Activated CD8-positive, alpha-beta memory T cell treated with anti-CD3 and anti-CD28 coated beads, Interleukin-2, amount 50 U/mL, for 48 hours (primary cell): ENCODE data around the gene ARFGAP3.
A peak's percentile ranks its signal among the peaks of the same experiment; 100 is the strongest.

ENCODE experiments used
- DNase-seq: peaks from one replicate; pipeline ENCODE4 v3.0.0-alpha.2; 2020

ARFGAP3 gene

DNA sequence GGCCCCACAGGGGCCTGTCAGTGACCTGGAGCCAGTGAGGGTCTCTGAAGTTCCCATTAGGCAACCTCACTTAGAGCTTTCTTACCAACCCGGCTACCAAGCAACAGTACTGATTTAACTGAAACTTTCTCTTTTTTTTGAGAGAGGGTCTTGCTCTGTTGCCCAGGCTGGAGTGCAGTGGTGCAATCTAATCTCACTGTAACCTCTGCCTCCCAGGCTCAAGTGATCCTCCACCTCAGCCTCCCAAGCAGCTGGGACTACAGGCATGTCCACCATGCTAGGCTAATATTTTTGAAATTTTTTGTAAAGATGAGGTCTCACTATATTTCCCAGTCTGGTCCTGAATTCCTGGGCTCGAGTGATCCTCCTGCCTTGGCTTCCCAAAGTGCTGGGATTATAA is 42.5 kb downstream of the ARFGAP3 start:
- no peak for DNase-seq

DNA sequence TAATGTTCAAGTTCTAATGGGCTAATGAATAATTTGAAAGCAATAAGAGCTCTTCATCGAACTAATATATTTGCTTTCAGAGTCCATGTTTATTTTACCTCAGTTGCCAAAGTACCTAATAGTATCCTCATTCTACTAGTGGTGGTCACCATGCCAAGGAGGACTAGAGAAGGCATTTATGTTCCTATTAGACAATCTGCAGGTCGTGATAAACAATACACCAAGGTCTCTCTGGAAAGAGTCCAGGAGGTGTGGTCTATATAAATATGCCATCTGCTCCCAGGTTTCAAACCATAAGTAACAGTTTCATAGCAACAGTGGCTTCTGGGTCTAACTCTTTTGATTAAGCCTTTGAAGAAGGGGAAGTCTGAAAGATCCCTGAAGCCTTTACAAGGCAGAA is 42.9 kb downstream of the ARFGAP3 start:
- DNase-seq: no peak

DNA sequence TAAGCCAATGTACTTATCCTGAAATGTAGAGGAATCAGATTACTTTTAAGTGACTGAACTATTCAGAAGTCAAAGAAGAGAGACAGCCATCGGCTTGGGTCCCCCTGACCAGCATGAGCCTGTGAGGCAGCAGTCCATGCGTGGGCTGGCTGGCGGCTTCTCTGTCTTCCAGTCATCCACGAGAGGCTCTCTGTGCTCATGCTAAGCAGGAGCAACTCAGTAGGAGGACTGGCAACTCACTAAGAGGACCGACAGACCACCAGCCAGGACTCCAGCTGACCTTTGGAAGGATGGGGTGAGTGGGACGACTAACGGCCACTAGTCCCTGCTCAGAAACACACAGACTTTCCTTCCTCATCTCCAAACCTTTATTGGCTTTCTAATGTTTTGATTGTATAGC is 43.6 kb downstream of the ARFGAP3 start:
- DNase-seq: no peak

DNA sequence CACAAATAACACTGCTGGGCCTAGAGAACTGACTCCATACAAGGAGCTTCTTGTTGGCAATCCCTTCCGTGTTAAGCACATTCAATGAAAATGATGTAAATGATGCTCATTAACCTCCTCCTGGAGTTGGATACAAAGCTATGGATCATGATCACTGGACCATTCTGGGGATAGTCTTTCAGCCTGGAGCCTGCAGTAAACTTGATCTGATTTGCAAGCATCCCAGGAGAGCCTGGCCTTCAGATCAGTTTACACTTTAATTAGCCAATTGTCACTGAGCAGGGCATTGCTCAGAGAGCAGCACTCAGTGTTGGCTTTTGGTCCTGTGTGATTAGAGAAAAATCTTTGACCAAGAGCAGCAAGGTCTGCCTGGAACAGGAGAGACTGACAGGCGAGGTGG is 45.6 kb downstream of the ARFGAP3 start:
- DNase-seq: no peak

DNA sequence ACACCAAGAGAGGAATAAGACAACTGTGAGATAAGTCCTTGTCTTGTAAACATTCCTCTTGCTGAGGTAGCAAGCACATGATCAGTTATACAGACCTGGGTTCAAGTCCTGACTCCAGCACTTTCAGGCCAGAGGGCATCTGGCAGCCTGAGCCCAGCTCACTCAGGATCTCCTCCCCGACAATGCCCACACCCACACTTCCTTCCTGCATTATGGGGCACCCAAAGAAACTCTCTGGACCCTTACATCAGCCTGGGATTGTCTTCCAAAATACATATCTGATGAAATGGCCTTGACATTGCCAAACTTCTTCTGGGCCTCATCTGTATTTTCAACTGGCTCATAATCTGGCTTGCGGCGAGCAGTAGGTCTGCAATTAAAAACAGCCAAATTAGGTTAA is 48.6 kb downstream of the ARFGAP3 start:
- peak; percentile 10 for DNase-seq

DNA sequence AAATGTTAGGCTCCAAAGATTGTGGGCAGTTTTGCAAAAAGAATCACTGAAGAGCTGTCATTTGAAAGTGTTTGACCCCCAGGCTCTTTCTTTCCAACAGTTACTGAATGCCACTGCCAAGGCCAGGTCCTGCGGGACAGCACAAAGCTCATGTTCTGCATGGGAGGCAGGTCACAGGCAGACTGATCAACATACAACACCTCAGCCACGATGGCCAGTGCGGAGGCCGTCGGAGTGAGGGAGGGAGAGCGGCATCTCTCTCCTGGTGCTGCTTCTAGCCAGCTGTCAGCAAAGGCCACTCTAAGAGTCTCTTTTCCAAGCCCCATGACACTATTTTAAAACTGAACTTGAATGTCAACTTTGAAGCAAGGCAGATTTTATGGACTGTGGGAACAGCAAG is 49.9 kb downstream of the ARFGAP3 start:
- DNase-seq: peak; percentile 23

DNA sequence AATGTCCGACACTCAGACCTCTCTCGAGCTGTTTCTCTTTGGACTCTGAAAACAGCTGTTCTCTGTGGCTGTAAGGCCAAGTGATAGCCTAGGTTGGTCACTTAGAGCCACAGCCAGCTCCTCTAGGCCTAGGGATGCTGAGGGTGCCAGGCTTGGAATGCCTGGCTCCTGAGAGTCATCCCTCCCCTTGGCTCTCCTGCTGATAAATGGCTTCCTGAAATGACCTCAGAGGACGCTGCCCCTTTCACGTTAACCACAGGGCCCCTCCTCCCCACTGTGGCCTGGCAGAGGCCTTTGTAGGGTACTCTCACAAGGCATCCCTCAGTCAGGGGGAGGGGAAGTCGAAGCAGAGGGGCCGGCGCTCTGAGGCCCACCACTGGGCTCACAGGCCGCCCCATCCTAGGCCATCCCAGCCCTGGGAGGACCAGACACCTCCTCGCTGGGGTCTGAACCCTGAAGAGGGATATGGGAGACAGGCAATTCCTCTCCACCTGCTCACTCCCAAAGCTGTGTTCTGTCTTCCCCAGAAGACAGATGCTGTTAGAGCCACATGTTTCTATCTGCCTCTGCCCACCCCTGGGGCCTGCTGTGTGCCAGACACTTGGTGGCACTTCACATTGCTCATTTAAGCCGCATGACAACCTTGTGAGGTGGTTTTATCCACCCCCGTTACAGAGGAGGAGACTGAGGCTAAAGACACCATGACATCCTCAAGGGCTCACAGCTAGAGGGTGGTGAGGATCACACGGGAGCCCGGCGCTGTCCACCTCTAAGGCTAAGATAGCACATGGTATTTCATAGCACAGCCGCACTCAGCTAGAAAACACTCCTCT is 50.9 kb downstream of the ARFGAP3 start:
- peak; percentile 30 for DNase-seq

DNA sequence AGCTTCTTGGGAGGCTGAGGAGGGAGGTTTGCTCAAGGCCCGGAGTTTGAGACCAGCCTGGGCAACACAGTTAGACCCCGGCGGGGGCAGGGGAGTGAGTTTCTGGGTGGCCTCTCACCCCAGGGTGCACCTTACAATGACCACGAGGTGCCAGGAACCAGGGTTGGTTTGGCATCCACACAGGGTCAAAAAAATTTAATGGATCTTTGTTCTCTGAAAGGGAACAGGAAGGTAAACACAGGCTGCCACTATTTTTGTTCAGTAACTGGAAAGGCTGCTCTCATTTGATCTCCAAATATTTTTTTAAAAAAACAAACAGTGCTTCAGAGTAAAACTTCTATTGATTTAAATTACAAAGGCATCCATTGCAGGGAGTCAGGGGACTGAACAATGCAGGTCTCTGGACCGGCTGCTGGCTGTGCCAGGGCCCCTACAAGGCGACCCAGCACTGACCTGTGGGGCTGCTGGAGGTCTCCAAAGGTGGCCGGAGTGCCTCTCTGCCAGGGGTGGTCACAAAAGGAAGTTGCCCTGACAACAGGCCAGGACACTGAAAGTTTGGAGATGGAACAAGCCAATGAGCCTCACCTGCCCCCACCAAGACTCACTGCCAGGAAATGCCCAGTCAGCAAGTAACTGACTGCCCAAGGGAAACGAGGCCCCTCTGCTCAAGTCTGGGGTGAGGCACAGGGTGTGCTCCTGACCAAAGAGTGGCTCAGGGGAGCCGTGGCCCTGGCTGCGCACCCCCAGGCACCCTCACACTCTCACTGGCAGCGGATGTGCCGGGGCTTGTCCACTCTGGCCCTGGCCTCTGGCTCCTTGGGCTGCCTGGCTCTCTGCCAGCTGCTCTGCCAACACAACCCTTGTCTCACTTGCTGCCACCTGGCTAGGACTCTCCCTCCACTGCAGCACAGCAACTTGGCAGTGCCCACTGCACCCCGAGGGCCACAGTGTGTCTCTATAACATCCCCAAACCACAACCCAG is 51.8 kb downstream of the ARFGAP3 start:
- DNase-seq: peak; percentile 34

DNA sequence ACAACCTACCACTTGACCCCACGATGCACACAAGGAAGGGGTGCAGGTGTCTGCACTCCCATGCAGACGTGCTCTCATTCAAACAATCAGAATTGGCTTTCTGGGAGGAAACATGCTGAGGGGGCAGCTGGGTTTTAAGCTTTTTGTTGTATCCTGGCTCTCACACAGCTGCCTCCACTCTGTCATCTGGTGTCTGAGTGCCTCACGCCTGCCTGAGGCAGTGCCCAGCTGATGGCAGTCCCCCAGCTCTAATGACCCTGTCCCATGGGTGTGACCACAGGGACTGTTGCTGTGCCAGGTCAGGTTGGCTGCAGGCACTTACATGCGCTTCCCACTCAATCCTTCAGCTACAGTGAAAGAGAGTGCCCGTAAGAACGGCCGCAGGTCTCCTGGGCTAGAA is 53.7 kb downstream of the ARFGAP3 start:
- peak; percentile 28 for DNase-seq

DNA sequence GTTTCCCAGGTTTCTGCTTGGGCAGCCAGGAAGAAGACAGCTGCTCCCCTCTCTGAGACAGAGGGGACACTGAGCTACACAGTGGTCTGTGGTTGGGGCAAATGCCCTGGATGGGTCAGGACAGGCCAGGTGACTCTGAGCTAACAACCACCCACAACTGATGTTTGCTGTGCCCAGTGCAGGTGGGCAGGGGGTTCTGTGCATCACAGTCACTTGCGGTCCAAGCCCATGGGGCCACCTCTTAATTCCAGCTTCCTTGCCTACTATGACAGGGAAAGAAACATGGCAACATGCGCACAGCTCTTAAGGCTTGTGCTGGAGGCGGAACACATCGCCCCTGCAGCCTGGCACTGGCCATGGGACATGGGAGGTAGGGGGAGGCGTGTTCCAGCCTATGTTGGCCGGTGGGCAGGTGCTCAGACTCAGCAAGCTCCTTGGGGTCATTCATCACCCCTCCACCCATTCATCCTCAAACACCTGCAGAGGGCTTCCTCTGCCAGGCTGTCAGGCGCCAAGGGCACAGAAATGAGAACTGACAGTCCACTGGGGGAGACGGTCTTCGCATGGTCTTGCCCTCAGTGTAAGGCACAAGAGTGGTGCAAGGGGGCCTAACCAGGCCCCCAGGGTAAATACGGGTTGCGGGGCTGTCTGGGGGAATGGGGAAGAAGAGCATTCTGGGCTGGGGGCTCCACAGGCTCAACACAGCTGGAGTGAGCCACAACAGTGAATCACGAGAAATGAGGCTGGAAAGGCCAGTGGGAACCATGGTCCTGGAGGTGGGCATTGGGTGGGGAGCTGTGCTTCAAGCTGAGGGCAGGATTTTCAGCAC is 55.6 kb downstream of the ARFGAP3 start:
- peak; percentile 17 for DNase-seq

DNA sequence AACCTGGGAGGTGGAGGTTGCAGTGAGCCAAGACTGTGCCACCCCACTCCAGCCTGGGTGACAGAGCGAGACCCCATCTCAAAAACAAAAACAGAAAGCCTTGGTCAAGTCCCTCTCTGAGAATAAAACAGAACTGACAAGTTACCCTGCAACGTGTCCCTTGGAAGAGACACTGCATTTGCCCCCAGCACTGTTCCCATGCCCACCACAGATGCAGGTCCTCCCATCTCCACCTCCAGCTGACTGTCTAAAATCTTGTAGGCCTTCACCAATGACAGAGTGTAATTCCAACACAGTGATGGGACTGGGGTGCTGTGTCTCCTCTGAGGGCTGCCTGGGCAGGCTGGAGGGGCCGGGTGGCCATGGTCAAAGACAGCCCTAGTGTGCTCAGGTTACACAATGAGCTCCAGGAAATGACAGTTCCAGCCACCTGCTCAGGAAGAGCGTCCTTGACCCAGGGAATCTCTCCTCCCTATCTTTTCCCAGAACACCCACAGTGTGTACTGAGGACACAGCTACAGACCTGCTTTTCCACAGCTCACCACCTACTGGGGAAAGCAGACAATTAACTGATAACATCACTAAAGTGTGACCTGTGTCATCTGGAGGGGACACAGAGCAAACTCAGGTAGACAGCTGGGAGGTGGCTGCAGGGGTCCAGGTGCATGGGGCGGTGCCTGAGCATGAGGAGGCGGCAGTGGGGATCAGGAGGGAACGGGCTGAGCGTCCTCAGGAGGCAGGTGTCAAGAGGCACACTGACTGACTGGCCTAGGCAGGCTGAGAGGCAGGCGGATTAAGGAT is 56.4 kb downstream of the ARFGAP3 start:
- DNase-seq: peak; percentile 25

DNA sequence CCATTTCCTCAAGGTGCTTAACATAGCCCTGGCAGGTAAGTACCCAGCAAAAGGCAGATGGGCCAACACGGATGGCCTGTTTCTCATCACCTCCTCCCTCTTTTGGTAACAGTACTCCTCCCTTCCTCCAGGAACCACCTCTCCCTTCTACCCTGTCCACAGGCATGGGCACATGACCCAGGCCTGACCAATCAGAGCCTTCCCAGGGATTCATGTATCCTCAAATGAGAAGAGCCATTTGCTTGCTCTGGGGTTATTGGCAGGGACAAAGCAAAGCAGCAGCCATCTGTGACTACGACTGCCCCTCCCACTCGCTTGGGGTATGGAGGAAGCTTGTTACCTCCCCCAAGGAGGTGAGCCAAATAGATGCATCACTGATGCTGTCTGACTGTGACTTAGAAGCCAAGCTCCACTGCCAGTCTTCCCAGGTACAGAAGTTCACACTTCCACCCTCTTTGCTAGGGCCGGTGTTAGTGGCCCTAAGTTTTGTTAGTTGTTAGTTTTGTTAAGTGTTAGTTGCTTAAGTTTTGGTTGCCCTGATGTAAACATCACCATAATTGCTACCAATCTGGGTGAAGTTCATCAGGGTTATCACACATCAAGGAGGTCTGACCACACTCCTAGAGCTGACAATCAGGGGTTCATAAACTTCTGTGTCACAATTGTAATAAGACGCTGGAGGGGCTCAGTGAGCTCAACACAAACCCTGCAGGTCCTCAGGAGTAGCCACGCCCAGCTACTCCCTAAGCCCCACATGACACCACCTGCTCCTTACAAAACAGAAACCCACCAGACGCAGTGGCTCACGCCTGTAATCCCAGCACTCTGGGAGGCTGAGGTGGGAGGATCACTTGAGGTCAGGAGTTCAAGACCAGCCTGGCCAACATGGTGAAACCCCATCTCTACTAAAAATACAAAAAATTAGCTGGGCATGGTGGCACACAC is 57.3 kb downstream of the ARFGAP3 start:
- peak; percentile 41 for DNase-seq

DNA sequence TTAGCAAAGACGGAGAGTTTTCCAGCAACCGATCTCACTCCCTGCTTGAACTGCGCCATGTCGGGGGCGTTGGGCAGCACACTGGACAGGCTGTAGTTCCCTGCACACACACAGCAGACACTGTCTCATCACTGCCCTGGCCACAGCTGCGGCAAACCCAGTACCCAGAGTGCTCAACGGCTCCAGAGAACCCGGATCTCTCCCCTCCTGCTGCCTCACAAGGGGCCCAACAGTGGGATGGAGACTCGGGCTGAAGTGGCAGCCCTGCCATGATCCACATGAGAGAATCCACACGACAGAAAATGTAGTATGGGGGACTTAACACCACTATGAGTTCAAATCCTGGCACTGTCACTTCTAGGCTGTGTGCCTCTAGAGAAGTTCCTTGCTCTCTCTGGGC is 58.0 kb downstream of the ARFGAP3 start:
- no peak for DNase-seq

DNA sequence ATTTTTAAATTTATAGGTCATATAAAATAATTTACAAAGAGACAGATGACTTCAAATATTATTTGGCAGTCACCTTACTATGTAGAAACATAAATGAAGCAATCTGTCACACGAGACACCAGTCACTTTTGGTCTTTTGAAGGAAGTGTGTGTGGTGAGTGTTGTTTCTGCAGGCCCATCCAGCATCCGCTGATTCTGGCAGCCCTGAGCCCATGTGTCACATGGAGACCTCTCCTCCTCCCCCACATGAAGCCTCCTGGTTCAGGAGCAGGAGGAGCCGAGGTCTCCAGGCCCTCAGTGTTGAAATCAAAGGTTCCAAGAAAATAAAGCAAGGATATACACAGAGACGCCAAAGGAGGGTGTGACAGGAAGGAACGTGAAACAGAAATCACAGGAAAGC is 60.1 kb downstream of the ARFGAP3 start:
- DNase-seq: peak; percentile 1

DNA sequence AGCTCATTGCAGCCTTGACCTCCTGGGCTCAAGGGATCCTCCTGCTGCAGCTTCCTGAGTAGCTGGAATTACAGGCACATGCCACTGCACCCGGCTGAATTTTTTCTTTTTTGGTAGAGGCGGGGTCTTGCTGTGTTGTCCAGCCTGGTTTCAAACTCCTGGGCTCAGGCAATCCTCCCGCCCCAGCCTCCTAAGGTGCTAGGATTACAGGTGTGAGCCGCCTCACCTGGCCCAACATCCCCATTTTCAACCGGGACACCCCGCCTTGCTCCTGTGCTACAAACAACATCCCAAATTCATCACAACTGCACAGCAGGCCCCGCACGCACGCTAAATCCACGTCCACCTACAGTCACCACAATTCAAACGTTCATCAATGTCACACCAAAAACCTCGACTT is 61.0 kb downstream of the ARFGAP3 start:
- DNase-seq: no peak

DNA sequence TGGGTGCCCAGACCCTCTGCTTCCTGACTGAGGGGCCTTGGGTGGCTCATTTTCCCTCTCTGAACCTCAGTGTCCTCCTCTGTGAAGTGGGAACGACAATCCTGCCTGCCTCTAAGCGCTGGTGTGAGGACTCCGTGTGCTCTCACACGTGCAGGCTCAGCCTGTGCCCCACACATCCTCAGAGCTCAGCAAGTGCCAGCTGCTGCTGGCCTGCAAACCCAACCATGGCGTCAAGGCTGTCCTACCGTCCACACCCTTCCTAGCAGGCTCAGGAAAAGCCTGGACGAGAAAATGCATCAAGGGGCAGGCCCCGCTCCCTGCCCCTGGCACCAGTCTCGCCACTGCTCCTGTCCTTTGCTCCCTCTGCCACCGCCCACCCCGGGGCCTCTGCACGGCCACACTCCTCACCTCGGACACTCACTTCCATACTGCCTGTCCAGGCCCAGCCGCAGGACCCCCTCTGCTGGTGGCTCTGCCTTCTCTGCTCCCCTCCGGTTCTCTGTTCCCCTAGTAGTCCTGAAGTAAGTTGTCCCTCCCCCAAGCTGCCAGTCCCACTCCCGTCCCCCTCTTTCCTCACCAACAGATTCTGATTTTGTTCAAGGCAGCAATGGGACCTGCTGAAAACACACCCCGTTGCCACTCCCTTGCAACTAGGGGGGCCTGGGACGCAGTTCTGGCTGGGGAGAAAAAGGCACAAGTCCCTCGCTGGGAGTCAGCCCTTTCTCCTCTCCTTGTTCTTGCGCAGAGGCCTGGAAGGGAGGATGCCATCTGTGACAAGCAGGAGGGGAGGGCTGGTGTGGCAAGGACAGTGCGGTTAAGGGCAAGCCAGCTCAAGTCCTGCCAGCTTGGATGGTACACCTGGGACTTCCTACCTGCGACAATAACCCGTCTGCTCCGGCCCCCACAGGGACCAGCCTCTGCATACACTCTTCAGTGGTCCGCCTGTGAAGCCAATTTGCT is 62.2 kb downstream of the ARFGAP3 start:
- DNase-seq: no peak

DNA sequence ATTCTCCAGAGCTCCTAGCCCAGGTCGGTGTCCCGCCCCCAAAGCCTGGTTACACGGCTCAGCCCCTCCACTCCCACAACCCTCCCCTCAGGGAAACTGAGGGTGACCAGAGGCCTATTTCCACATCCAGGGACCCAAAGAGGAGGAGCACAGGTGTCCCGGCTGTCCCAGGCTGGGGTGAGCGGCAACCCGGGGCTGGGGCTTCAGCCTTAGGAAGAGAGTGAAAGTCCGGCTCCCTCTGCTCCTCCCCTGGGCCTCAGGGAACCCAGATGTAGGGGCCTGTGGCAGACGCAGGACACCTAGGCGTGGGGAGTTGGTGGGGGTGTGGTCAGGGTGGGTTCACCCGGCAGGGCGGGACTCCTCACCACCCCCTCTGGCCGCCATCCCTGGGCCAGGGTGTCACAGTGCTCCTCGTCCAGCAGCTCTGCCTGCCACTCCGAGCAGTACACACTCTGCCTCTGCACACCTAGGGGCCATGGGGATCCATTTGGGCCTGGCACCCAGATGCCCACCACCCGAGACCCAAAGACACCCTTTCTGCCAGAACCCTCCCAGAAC is 63.1 kb downstream of the ARFGAP3 start:
- no peak for DNase-seq

DNA sequence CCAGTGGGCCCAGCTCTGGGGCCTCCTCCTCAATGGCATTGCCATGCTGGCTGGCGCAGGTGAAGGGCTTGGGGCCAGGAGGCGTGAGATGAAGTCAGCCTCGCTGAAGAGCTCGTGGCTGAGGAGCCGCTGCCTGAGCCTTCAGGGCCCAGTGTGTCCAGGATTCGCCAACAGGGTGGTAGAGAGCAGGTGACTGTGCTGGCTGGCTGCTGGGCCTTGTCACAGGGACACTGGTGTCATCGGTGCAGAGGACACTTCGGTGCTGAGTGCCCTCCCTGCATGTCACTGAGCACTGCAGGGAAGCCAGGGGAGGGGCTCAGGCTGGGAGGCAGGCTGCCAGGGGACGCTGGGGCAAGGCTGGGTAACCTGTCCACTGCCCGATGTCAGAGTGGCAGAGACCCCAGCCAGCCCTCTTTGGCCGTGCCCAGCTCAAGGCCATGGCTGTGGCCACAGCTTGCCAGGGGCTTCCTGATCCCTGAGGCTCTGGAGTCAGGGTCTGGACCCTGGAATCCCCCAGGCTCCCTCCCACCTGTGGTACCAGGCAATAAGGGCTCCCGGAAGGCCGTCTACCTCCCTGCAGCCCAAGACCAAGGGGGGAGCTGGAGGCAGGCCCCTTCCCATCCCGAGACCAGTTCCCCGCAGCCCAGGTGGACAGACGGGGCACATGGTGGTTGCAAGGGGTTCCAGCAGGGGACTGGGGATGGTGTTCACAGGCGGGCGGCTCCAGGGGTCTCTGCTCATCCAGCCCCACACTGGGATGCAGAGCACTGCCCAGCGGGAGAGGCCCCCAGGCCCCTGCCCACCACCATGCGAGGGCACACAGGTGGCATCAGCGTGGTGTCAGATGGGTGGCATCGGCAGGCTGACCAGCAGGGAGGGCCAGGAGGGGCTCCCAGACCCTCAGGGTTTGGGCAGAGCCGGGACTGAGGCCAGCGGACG is 63.9 kb downstream of the ARFGAP3 start:
- DNase-seq: no peak
